Hepatocyte (in vitro differentiated cells): ENCODE measurements around the gene PHF20. TPM values are rescaled to one million over a fixed set of nuclear protein-coding genes. Genes with fewer than 3 reads are reported as not detected.

ENCODE experiments used
- DNase-seq: peaks from one replicate; pipeline ENCODE4 v3.0.0-alpha.2; 2016; ENCODE audit warnings: low spot score
- H2AFZ ChIP-seq: fragments of 200-600 bp; sonication (generic); 2 replicates; pipeline ENCODE4 v1.6.0; 2016; ENCODE audit warnings: antibody characterized with exemption, mild to moderate bottlenecking
- H3K27ac ChIP-seq: fragments of 200-600 bp; sonication (generic); 2 replicates; pipeline ENCODE4 v1.5.1; 2016; ENCODE audit warnings: mild to moderate bottlenecking
- H3K27me3 ChIP-seq: fragments of 200-600 bp; sonication (generic); 2 replicates; pipeline ENCODE4 v1.6.1; 2016
- H3K36me3 ChIP-seq: fragments of 200-600 bp; sonication (generic); replicated peaks from 2 replicates; pipeline ENCODE4 v1.5.1; 2016; ENCODE audit warnings: low read depth; ENCODE audit not compliant: insufficient read depth
- H3K4me1 ChIP-seq: fragments of 200-600 bp; sonication (generic); 2 replicates; pipeline ENCODE4 v1.5.1; 2016; ENCODE audit warnings: mild to moderate bottlenecking, moderate library complexity; ENCODE audit not compliant: insufficient read depth
- H3K4me2 ChIP-seq: fragments of 200-600 bp; sonication (generic); 2 replicates; pipeline ENCODE4 v1.6.0; 2016
- H3K4me3 ChIP-seq: fragments of 200-600 bp; sonication (generic); 2 replicates; pipeline ENCODE4 v1.5.1; 2016; ENCODE audit warnings: mild to moderate bottlenecking
- H3K79me2 ChIP-seq: fragments of 200-600 bp; sonication (generic); 2 replicates; pipeline ENCODE4 v1.6.0; 2017; ENCODE audit warnings: mild to moderate bottlenecking
- H3K9me2 ChIP-seq: fragments of 200-600 bp; sonication (generic); replicated peaks from 2 replicates; pipeline ENCODE4 v1.6.0; 2017; ENCODE audit warnings: mild to moderate bottlenecking; ENCODE audit not compliant: insufficient read depth
- H3K9me3 ChIP-seq: fragments of 200-600 bp; sonication (generic); 2 replicates; pipeline ENCODE4 v1.5.1; 2016; ENCODE audit warnings: low read depth, mild to moderate bottlenecking
- H4K20me1 ChIP-seq: fragments of 200-600 bp; sonication (generic); 2 replicates; pipeline ENCODE4 v1.6.0; 2016; ENCODE audit warnings: mild to moderate bottlenecking; ENCODE audit not compliant: insufficient read depth, poor library complexity, severe bottlenecking
- CTCF ChIP-seq: fragments of 200-600 bp; sonication (generic); IDR thresholded peaks from 2 replicates; pipeline ENCODE4 v1.5.1; 2016; ENCODE audit warnings: antibody characterized with exemption, mild to moderate bottlenecking; ENCODE audit not compliant: poor library complexity
- EZH2 ChIP-seq: fragments of 200-600 bp; sonication (generic); IDR thresholded peaks from 2 replicates; pipeline ENCODE4 v1.6.1; 2016; ENCODE audit warnings: antibody characterized with exemption, mild to moderate bottlenecking, borderline replicate concordance
- EZH2phosphoT487 ChIP-seq: fragments of 200-600 bp; sonication (generic); IDR thresholded peaks from one replicate; pipeline ENCODE4 v1.6.1; 2018; ENCODE audit warnings: antibody characterized with exemption, mild to moderate bottlenecking, low read depth, moderate library complexity; ENCODE audit not compliant: unreplicated experiment, severe bottlenecking
- WGBS: methylation state at CpG from one replicate; pipeline ENCODE4 v1.1.6; 2016; ENCODE audit warnings: low lambda C conversion rate; ENCODE audit errors: missing lambda C conversion rate; 5-methylcytosine and 5-hydroxymethylcytosine counted together
- polyA plus RNA-seq: library from polyadenylated mRNA; unstranded; fragments of >200 nt; fragmentation: Nextera tagmentation; extraction: Ambion mirVana; gene quantifications from 2 replicates; pipeline ENCODE4 v1.2.1, GENCODE V29; 2016
- total RNA-seq: library from RNA; depleted of rRNA; stranded (reverse); fragments of >200 nt; gene quantifications from 2 replicates; pipeline ENCODE4 v1.2.3, GENCODE V29; 2014

Gene PHF20
- total and polyA plus RNA-seq, 2 experiments from 2014 or later = 24.0 to 24.2 TPM

GRCh38 chr20:35831029-35831428 is 59.2 kb downstream of the PHF20 start:
- Histone ChIP-seq H3K36me3 (peaks cover 7% of the 10 kb centered on the region), H2AFZ (no peak overlapping the region), H3K4me1 (no peaks in the 10 kb centered on the region), H3K27me3 (no peaks in the 10 kb centered on the region), H3K4me3 (no peak overlapping the region), H3K9me3 (no peaks in the 10 kb centered on the region), H3K9me2 (no peaks in the 10 kb centered on the region), H3K79me2 (peaks cover 25% of the 10 kb centered on the region), H3K27ac (no peak overlapping the region), H4K20me1 (no peaks in the 10 kb centered on the region), H3K4me2 (no peak overlapping the region)
- DNase-seq = no peak
- 100% methylated on average over 1 of the region's 1 CpG for WGBS
- no peak for TF ChIP-seq EZH2
- TF ChIP-seq EZH2phosphoT487 = no peak
- no peak for TF ChIP-seq CTCF

GRCh38 chr20:35831971-35832370 is 60.2 kb downstream of the PHF20 start:
- WGBS = 85% methylated on average over 2 of the region's 2 CpGs
- Histone ChIP-seq H3K27ac (no peak overlapping the region), H3K9me3 (no peaks in the 10 kb centered on the region), H4K20me1 (no peaks in the 10 kb centered on the region), H3K4me2 (no peak overlapping the region), H3K4me3 (no peak overlapping the region), H3K9me2 (no peaks in the 10 kb centered on the region), H3K27me3 (no peaks in the 10 kb centered on the region), H3K36me3 (peaks cover 7% of the 10 kb centered on the region), H2AFZ (no peak overlapping the region), H3K79me2 (peaks cover 23% of the 10 kb centered on the region), H3K4me1 (no peaks in the 10 kb centered on the region)
- TF ChIP-seq EZH2phosphoT487 (no peak), CTCF (no peak), EZH2 (no peak)
- no peak for DNase-seq

GRCh38 chr20:35833241-35833640 is 61.4 kb downstream of the PHF20 start:
- WGBS = 100% methylated on average over 1 of the region's 1 CpG
- Histone ChIP-seq H4K20me1 (no peaks in the 10 kb centered on the region), H3K4me3 (no peak overlapping the region), H3K36me3 (peaks cover 7% of the 10 kb centered on the region), H3K79me2 (peaks cover 23% of the 10 kb centered on the region), H3K9me3 (no peaks in the 10 kb centered on the region), H2AFZ (no peak overlapping the region), H3K9me2 (no peaks in the 10 kb centered on the region), H3K27me3 (no peaks in the 10 kb centered on the region), H3K4me1 (no peaks in the 10 kb centered on the region), H3K4me2 (no peak overlapping the region), H3K27ac (no peak overlapping the region)
- no peak for DNase-seq
- TF ChIP-seq EZH2 (no peak), CTCF (no peak), EZH2phosphoT487 (no peak)
